GM18505 (cell line): Measurements from ENCODE around the gene RNU7-1.

Source experiments
- ATAC-seq: cut with Tn5 transposase; IDR thresholded peaks from one replicate; pipeline ENCODE4 v1.9.1; 2021; ENCODE audit not compliant: unreplicated experiment
- POLR2A ChIP-seq: IDR thresholded peaks from 4 replicates; pipeline ENCODE4 v1.6.1; 2011; ENCODE audit warnings: borderline replicate concordance; ENCODE audit not compliant: insufficient read depth, insufficient read length; ENCODE audit errors: extremely low read depth

RNU7-1 gene

DNA sequence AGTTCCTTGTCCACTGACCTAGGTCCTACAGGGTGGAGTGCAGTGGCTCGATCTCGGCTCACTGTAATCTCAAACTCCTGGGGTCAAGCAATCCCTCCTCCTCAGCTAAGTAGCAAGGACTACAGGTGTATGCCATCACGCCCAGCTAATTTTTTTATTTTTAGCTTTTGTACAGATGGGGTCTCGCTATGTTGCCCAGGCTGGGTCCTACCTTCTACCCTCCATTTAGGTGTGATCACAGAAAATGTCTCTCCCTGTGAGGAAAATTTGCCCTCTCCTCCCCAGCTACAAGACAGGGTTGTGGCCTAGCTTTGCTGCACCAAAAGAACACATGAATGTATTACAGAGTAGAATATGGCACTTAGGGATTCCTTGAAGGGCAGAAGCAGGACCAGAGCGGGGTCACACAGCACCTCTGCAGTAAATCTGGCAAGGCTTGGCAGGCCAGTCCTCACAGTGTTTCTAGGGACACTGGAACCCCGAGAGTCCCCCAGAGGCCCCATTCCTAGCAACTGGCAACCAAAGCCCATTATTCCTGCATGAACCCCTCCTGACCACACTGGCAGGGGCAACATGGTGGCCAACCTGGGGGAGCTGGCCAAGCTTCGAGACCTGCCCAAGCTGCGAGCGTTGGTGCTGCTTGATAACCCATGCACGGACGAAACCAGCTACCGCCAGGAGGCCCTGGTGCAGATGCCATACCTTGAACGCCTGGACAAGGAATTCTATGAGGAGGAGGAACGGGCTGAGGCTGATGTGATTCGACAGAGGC, 31.3 kb upstream of the RNU7-1 start:
- TF ChIP-seq POLR2A: no peak
- ATAC-seq: no peak

DNA sequence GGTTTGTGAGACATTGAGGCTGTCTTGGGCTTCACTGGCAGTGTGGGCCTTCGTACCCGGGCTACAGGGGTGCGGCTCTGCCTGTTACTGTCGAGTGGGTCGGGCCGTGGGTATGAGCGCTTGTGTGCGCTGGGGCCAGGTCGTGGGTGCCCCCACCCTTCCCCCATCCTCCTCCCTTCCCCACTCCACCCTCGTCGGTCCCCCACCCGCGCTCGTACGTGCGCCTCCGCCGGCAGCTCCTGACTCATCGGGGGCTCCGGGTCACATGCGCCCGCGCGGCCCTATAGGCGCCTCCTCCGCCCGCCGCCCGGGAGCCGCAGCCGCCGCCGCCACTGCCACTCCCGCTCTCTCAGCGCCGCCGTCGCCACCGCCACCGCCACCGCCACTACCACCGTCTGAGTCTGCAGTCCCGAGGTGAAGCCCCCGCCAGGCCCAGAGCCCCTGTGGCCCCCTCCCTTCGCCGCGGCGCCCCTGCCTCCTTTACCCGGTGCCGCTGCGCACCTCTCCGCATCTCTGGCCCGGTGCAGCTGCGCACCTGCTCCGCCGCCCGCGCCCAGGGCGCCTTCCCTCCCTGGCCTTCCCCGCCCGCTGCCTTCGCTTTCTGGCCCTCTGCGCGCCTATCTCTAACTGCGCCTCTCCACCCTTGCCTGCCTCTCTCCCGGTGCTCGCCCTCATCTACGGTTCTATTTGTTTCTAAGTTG, 29.2 kb upstream of the RNU7-1 start, which contains the start of gene ENO2:
Gene ENO2, plus strand, starts transcription at position 335 of the 701 bp plus-strand sequence. CDS start 1,253 bp downstream, outside the sequence.
- peak; percentile 54 for TF ChIP-seq POLR2A
- peak; percentile 71 for ATAC-seq

DNA sequence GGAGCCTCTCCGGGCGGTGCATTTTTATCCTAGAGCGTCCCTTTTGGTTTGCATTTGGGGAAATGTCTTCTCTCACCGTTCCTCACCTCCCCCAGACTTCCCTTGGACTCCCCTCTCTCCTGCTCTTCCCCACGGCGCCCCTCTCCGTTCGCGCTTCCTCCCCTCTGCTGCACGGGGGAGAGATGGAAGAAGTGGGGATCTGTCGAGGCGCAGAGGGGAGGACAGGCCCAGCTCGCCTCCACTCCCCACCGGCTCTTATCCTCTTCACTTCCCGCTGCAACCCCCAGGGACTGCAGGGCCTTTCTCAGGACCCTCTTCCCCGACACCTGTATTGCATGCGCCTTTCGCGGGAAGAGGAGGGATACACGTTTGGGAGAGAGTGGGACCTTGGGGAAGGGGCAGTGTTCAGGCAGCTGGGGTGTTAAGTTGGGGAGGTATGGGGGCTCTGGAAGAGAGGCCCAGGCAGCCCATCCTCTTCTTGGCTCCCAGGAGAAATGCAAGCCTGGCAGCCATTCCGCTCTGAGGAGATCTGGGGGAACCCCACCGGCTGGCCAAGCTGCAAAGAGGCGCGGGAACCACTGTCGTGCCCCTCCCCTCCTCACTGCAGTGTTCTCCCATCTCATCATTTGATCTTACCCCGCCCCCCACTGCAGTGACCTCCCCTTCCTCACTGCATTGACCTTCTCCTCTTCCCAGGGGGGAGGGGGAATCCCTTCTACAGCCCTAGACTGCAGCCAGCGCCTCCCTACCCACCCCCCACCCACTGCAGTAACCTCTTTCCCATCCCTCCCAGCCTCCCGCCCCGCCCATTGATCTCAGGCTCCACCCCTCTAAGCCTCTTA, 28.4 kb upstream of the RNU7-1 start:
- ATAC-seq: no peak
- TF ChIP-seq POLR2A: no peak

DNA sequence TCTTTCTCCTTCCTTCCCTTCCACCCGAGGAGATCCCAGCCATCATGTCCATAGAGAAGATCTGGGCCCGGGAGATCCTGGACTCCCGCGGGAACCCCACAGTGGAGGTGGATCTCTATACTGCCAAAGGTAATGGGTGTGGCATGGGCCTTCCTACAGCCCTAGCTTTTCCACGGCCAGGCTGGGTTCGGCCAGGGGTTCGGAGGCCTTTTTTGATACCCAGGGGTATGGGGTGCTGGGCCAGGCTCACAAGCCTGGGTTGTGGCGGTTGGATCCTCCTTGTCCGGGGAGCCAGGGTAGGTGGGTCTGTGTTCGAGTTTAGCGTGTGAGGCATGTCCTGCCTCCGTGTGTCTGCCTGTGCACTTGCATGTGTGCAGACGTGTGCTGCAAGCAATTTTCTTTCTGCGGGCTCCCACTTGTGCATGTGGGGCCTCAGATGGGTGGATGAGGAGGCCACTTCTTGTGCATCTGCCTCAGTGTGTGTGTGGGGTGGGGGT, 27.8 kb upstream of the RNU7-1 start:
- TF ChIP-seq POLR2A: no peak
- no peak for ATAC-seq

GRCh38 chr12:6916426-6917200, 27.0 kb upstream of the RNU7-1 start:
- no peak for ATAC-seq
- TF ChIP-seq POLR2A: no peak

DNA sequence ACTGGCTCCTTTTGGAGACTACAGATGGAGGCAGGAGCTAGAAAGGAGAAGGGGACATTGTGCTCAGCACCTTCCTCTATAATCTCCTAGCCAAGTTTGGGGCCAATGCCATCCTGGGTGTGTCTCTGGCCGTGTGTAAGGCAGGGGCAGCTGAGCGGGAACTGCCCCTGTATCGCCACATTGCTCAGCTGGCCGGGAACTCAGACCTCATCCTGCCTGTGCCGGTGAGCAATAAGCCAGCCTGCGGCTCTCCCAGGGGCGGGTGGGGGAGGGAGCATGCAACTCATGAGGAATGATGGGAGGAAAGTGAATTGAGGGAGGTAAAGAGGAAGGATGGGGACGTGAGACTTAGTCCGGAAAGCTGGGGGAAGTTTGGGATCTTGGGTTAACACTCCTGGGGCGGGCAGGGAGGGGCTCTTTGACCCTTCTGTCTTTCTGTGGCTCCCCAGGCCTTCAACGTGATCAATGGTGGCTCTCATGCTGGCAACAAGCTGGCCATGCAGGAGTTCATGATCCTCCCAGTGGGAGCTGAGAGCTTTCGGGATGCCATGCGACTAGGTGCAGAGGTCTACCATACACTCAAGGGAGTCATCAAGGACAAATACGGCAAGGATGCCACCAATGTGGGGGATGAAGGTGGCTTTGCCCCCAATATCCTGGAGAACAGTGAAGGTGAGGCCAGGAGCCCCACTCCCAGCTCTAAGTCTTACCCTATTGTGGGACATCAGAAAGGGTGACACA, 26.0 kb upstream of the RNU7-1 start:
- no peak for ATAC-seq
- no peak for TF ChIP-seq POLR2A

DNA sequence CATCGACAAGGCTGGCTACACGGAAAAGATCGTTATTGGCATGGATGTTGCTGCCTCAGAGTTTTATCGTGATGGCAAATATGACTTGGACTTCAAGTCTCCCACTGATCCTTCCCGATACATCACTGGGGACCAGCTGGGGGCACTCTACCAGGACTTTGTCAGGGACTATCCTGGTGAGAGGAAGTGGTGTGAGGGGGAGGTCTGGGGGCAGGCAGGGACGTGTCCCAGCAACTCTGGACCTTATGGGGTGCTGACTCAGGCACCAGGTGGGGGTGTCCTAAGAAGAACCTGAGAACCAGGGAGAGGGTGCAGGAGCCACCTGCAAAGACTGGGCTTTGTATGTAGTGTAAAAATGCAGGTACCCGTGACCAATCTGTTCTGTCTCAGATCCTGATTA, 24.0 kb upstream of the RNU7-1 start:
- ATAC-seq: no peak
- TF ChIP-seq POLR2A: no peak

DNA sequence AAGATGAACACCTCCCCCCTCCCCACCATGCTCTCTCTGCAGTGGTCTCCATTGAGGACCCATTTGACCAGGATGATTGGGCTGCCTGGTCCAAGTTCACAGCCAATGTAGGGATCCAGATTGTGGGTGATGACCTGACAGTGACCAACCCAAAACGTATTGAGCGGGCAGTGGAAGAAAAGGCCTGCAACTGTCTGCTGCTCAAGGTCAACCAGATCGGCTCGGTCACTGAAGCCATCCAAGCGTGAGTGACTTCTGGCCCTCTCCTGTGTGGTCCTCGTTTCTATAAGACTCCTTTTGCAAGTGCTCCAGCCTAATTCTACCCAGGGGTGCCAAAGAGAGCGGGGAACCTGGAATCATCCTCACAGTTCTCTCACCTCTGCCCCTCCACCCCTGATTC, 22.1 kb upstream of the RNU7-1 start:
- no peak for ATAC-seq
- TF ChIP-seq POLR2A: no peak

- no peak for ATAC-seq
- no peak for TF ChIP-seq POLR2A
Measured at GRCh38 chr12:6921996-6922946, 21.3 kb upstream of the RNU7-1 start.

GRCh38 chr12:6923003-6923732, 20.4 kb upstream of the RNU7-1 start:
- no peak for TF ChIP-seq POLR2A

GRCh38 chr12:6923851-6924250, 19.8 kb upstream of the RNU7-1 start:
- peak; percentile 2 for TF ChIP-seq POLR2A
- ATAC-seq: no peak

More at GRCh38 chr12:6923003-6923732, 20.4 kb upstream of the RNU7-1 start:
- no peak for ATAC-seq

- ATAC-seq: no peak
- TF ChIP-seq POLR2A: no peak
Measured at GRCh38 chr12:6925239-6925539, 18.4 kb upstream of the RNU7-1 start.
